ENCODE results near the gene DBR1. TPM values are rescaled to one million over a fixed set of nuclear protein-coding genes. Genes with fewer than 3 reads are reported as not detected.

Gene DBR1
- total RNA-seq, 1 experiment from 2014 or later, result 19.2 TPM

DNA sequence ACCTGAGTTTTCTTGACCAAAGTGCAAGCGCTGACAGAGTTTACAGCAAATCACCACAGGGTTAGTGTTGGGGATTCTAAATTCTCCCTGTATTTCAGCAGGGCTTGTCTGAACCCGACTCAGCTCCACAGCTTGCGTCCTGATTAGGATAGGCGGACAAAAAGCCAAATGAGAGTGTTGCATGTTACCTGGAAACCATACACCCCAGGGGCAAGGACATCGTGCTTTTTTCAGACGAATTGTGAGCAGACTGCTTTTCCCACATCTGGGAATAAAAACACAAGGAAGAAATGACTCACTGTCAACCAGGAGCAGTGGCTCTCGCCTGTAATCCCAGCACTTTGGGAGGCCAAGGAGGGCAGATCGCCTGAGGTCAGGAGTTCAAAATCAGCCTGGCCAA, 62.4 kb downstream of the DBR1 start:
- H3K27me3 ChIP-seq, result no peaks in the 10 kb centered on the region
- H3K4me3 ChIP-seq, result no peak overlapping the region
- H3K36me3 ChIP-seq, result peaks cover 24% of the 10 kb centered on the region
- DNase-seq, result no peak
- no peaks in the 10 kb centered on the region; the same call in 1 of the 2 replicates for H3K9me3 ChIP-seq

Other genes starting within 250 kb of the DBR1 start
- not detected in 2 replicates for gene CLDN18, start 164.8 kb downstream of the DBR1 start, total RNA-seq (2014; rRNA removed; shearing (Covaris generic); ENCODE audit: low replicate concordance)
- gene DZIP1L, start 59.3 kb downstream of the DBR1 start, total RNA-seq (2014; rRNA removed; shearing (Covaris generic); ENCODE audit: low replicate concordance), result 14.9 and 20.1 TPM in 2 replicates
- not detected in 2 replicates for gene A4GNT, start 42.5 kb downstream of the DBR1 start, total RNA-seq (2014; rRNA removed; shearing (Covaris generic); ENCODE audit: low replicate concordance)
- gene ARMC8, start 12.4 kb upstream of the DBR1 start, total RNA-seq (2014; rRNA removed; shearing (Covaris generic); ENCODE audit: low replicate concordance), result 30.2 and 38.5 TPM in 2 replicates
- 3.1 TPM in 1 of 2 replicates, not detected in the other for gene NME9, start 154.9 kb upstream of the DBR1 start, total RNA-seq (2014; rRNA removed; shearing (Covaris generic); ENCODE audit: low replicate concordance)
- 11.0 and 23.4 TPM in 2 replicates for gene MRAS, start 173.7 kb upstream of the DBR1 start, total RNA-seq (2014; rRNA removed; shearing (Covaris generic); ENCODE audit: low replicate concordance)